Naive B cell (primary cell): ENCODE data around the gene WDR70. TPM values are rescaled to one million over a fixed set of nuclear protein-coding genes. Genes with fewer than 3 reads are reported as not detected.
"Not testable (repeated sequence)": the region's sequence is repeated elsewhere in the genome, so short reads cannot be mapped to it uniquely, and the experiment has no call there.

ENCODE experiments used
- ATAC-seq, 2 donors: fragments of 150-1000 bp; cut with Tn5 transposase; 2 replicates each; pipeline ENCODE4 v1.10.0; 2021; ENCODE audit warnings: low read depth in 2 of 2, mild to moderate bottlenecking in 2 of 2, moderate library complexity in 2 of 2
- DNase-seq: peaks from one replicate; pipeline ENCODE4 v3.0.0; 2022
- H3K27ac Mint-ChIP-seq, 6 donors: one replicate each; pipeline ENCODE4 v1.8.0; 2020 to 2022; ENCODE audit warnings: mild to moderate bottlenecking in 6 of 6, mixed read lengths in 6 of 6, moderate library complexity in 5 of 6, inconsistent platforms in 2 of 6
- H3K27me3 Mint-ChIP-seq, 3 donors: one replicate each; pipeline ENCODE4 v1.8.0; 2021 to 2022; ENCODE audit warnings: mixed read lengths in 3 of 3, mild to moderate bottlenecking in 1 of 3
- H3K36me3 Mint-ChIP-seq, 2 donors: one replicate each; pipeline ENCODE4 v1.8.0; 2020 to 2022; ENCODE audit warnings: mixed read lengths in 2 of 2, inconsistent platforms in 1 of 2, mild to moderate bottlenecking in 1 of 2
- H3K4me1 Mint-ChIP-seq, 3 donors: one replicate each; pipeline ENCODE4 v1.8.0; 2020 to 2022; ENCODE audit warnings: mixed read lengths in 3 of 3, inconsistent platforms in 1 of 3, mild to moderate bottlenecking in 1 of 3, moderate library complexity in 1 of 3
- H3K4me3 Mint-ChIP-seq, 8 donors: one replicate each; pipeline ENCODE4 v1.8.0; 2020 to 2022; ENCODE audit warnings: mild to moderate bottlenecking in 8 of 8, mixed read lengths in 8 of 8, moderate library complexity in 8 of 8, inconsistent platforms in 2 of 8
- H3K9me3 Mint-ChIP-seq, 7 donors: one replicate each; pipeline ENCODE4 v1.8.0; 2020 to 2022; ENCODE audit warnings: mixed read lengths in 7 of 7, mild to moderate bottlenecking in 5 of 7, inconsistent platforms in 2 of 7, moderate library complexity in 1 of 7
- polyA plus RNA-seq, 6 donors: library from polyadenylated mRNA; unstranded; fragments of 300-500 nt; fragmentation: Illumina TruSeq; gene quantifications; one replicate each; pipeline ENCODE4 v1.2.3, GENCODE V29; 2021; ENCODE audit warnings: low read depth in 6 of 6

The WDR70 gene
- polyA plus RNA-seq, 6 donors from 2014 or later, result 19.2 to 29.1 (median 25.3) TPM

DNA sequence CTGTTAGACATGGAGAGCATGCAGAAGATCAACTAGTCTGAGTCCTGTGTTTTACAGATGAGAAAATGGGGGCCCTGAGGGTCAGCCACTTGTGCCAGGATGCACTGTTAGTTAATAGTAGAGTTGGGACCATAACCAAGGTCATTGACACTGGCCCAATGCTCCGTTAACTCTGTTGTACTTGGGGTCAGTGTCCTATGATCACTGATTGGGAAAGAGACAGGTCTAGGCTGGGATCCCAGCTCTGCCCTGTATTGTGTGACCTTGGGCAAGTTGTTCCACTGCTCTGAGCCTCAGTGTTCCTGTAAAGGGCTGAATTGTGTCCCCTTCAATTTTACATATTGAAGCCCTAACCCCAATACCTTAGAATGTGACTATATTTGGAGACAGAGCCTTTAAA lies 390.7 kb downstream of the WDR70 start:
- peaks cover 0 to 23% (median 6%) of the 10 kb centered on the region in 7 donors for H3K9me3 Mint-ChIP-seq
- DNase-seq (no peak), ATAC-seq (no peak)
- peaks cover 0 to 2% of the 10 kb centered on the region in 2 donors for H3K36me3 Mint-ChIP-seq
- peak overlapping the region in 1 of 8 donors; percentile 13 for H3K4me3 Mint-ChIP-seq
- H3K4me1 Mint-ChIP-seq, result no peaks in the 10 kb centered on the region
- peaks cover 0 to 10% (median 7%) of the 10 kb centered on the region in 3 donors for H3K27me3 Mint-ChIP-seq
- H3K27ac Mint-ChIP-seq, result no peak overlapping the region

DNA sequence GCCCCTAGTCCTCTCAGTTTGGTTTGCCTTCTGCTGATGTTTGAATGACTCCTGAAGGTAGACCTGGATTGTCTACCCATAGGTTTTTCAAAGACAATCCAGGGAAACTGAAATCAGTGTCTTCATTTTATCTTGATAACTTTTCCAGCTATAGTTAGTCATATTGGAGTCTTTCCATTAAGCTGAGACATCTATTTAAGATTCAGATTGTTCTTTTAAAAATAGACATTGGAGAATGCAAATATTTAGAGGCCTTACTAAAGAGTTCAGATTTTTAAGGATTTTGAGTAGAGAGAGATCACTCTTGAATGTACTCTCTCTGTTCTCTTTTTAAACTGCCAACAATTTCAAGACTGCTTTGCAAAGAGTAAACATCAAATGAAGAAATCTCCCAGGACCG lies 391.7 kb downstream of the WDR70 start:
- no peak for ATAC-seq

DNA sequence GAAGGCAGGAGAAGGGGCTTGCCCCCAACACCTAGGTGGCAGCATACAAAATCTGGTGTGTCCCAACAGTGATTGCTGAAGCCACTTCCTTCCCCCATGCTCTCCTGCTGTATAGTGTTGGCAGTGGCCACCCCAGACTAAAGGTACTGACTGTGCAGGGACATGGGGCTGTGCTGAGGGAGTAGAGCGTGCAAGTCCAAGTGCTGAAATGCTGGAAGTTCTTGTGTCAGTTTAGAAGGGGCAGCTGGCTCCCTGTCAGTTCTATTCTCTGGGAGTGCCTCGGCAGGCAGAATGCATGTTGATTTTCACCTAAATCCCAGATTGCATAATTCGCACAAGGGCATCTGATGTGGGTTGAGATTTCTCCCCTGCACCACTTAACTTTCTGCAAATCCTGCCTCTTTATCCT lies 392.1 kb downstream of the WDR70 start:
- Mint-ChIP-seq H3K27ac (no peak overlapping the region), H3K4me1 (no peaks in the 10 kb centered on the region), H3K9me3 (peaks cover 4 to 36% (median 13%) of the 10 kb centered on the region in 7 donors), H3K36me3 (peaks cover 0 to 8% of the 10 kb centered on the region in 2 donors), H3K27me3 (peaks cover 0 to 10% (median 7%) of the 10 kb centered on the region in 3 donors), H3K4me3 (no peak overlapping the region)
- ATAC-seq (no peak), DNase-seq (no peak)

More for the DNA sequence above, 391.7 kb downstream of the WDR70 start:
- H3K4me3 Mint-ChIP-seq, result no peak overlapping the region
- H3K27me3 Mint-ChIP-seq, result peaks cover 0 to 10% (median 7%) of the 10 kb centered on the region in 3 donors
- DNase-seq, result no peak
- peaks cover 4 to 32% (median 12%) of the 10 kb centered on the region in 7 donors for H3K9me3 Mint-ChIP-seq
- no peak overlapping the region for H3K27ac Mint-ChIP-seq
- no peaks in the 10 kb centered on the region for H3K4me1 Mint-ChIP-seq
- peaks cover 0 to 8% of the 10 kb centered on the region in 2 donors for H3K36me3 Mint-ChIP-seq

DNA sequence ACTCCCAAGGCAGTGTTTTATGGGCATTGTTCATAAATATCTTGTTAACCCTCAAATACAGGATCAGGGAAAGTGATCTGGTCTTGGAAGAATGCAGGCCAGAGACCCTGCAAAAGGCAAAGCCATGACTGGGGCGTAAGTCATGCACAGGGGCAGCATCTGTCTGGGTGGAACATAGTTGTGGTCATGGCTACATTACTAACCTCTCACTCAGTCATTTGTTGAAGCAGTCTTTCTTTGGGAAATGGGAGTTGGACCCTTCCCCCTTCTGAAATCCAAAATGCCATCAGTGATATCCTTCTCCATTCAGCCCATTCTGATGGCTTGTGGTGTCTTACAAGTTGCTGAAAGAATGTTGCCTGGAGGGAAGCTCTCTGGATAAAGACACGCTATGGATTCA lies 392.6 kb downstream of the WDR70 start:
- DNase-seq (no peak), ATAC-seq (no peak)
- Mint-ChIP-seq H3K4me1 (no peaks in the 10 kb centered on the region), H3K27ac (no peak overlapping the region), H3K27me3 (peaks cover 0 to 10% (median 7%) of the 10 kb centered on the region in 3 donors), H3K9me3 (peaks cover 4 to 37% (median 13%) of the 10 kb centered on the region in 7 donors), H3K36me3 (peaks cover 0 to 8% of the 10 kb centered on the region in 2 donors), H3K4me3 (no peak overlapping the region)

DNA sequence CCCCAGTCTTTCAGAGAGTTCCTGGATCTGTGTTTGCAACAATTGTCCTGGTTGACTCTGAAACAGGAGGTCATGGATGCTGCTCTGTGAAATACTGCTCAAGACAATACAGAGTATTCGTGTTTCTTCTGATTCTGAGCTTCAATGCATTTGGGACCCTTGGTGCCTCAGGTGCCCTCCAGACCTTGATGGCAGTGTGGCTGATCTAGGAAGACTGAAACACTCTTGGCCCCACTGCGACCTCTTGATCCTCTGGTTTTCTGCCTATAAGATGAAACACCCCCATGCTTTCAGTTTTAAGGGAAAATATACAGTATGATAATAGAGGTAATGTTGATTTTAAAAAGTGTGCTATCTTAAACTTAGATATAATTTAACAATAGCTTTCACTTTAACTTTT lies 393.1 kb downstream of the WDR70 start:
- Mint-ChIP-seq H3K4me3 (no peak overlapping the region), H3K27ac (no peak overlapping the region), H3K4me1 (no peaks in the 10 kb centered on the region), H3K9me3 (peaks cover 4 to 37% (median 13%) of the 10 kb centered on the region in 7 donors), H3K27me3 (peaks cover 1 to 10% (median 7%) of the 10 kb centered on the region in 3 donors), H3K36me3 (peaks cover 0 to 8% of the 10 kb centered on the region in 2 donors)
- DNase-seq (no peak), ATAC-seq (no peak)

DNA sequence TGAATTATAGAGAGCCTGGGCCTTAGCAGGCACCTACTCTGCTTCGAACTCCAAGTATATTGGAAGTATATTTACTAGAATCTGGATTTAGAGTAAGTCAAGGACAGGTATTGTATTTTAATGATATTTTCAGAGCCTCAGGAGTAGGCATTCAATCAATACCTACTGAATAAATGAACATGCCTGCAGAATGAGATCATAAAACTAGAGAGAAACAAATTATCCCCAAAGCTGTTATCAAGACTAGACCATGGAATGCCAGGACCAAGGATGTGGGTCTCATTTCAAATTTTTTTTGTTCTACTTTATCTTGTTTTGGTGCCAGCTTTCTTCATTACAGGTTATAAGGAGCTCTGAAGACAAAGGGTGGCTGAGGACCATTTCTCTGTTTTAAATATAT lies 394.7 kb downstream of the WDR70 start:
- no peak for ATAC-seq
- no peak for DNase-seq
- no peaks in the 10 kb centered on the region for H3K4me1 Mint-ChIP-seq
- peaks cover 0 to 8% of the 10 kb centered on the region in 2 donors for H3K36me3 Mint-ChIP-seq
- H3K9me3 Mint-ChIP-seq, result peaks cover 4 to 37% (median 13%) of the 10 kb centered on the region in 7 donors
- peaks cover 5 to 10% (median 7%) of the 10 kb centered on the region in 3 donors for H3K27me3 Mint-ChIP-seq
- no peak overlapping the region for H3K4me3 Mint-ChIP-seq
- H3K27ac Mint-ChIP-seq, result no peak overlapping the region

DNA sequence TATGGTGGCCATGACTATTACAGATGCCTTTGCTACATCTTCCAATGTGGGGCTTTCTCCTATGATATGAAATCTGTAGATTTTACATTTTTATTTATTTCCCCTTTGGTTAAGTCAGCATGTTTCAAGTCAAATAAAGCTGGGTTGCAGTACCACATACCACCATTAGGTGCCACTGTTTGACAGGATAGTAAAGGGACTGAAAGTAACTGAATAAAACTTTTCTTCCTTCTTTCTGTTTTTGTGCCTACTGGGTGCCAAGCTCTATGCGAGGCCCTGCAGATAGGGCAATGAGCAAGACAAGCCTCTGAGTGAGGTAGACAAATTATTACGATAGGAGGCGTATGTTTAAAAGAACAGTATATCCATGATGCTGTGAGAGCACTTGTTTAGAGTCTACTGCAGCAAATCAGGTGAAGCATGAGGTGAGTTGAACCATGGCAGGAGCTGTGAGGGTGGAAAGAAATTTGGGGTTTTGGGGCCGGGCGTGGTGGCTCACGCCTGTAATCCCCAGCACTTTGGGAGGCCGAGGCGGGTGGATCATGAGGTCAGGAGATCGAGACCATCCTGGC lies 395.9 kb downstream of the WDR70 start:
- no peaks in the 10 kb centered on the region for H3K4me1 Mint-ChIP-seq
- no peak for ATAC-seq
- H3K27me3 Mint-ChIP-seq, result peaks cover 3 to 7% (median 5%) of the 10 kb centered on the region in 3 donors
- peak overlapping the region in 1 of 8 donors; percentile 1 for H3K4me3 Mint-ChIP-seq
- H3K9me3 Mint-ChIP-seq, result peaks cover 4 to 37% (median 13%) of the 10 kb centered on the region in 7 donors
- DNase-seq, result peak; percentile 2
- H3K27ac Mint-ChIP-seq, result no peak overlapping the region
- H3K36me3 Mint-ChIP-seq, result peaks cover 0 to 8% of the 10 kb centered on the region in 2 donors

DNA sequence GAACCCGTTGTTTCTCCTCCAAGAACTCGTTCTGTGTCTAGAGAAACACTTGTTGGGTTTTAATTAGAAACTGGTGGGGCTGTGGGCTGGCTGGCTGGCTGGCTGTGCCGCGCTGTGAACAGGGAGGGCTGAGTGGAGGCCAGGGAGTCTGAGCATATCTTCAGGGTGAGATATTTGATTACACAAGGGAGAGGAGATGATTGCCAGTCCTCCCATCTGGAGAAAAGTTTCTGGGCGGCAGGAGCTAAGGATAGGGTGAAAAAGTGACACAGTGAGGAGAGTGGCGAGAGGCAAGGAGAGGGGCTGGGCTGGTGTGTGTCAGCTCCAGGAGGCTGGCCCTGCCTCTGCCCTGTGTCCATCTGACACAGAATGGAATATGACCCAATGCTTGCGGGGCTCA lies 397.7 kb downstream of the WDR70 start:
- ATAC-seq (no peak), DNase-seq (no peak)
- Mint-ChIP-seq H3K4me3 (no peak overlapping the region), H3K36me3 (peaks cover 0 to 8% of the 10 kb centered on the region in 2 donors), H3K9me3 (peaks cover 4 to 35% (median 13%) of the 10 kb centered on the region in 7 donors), H3K4me1 (no peaks in the 10 kb centered on the region), H3K27me3 (peaks cover 0 to 7% (median 5%) of the 10 kb centered on the region in 3 donors), H3K27ac (peak overlapping the region in 2 of 6 donors; percentile 33 to 48)

DNA sequence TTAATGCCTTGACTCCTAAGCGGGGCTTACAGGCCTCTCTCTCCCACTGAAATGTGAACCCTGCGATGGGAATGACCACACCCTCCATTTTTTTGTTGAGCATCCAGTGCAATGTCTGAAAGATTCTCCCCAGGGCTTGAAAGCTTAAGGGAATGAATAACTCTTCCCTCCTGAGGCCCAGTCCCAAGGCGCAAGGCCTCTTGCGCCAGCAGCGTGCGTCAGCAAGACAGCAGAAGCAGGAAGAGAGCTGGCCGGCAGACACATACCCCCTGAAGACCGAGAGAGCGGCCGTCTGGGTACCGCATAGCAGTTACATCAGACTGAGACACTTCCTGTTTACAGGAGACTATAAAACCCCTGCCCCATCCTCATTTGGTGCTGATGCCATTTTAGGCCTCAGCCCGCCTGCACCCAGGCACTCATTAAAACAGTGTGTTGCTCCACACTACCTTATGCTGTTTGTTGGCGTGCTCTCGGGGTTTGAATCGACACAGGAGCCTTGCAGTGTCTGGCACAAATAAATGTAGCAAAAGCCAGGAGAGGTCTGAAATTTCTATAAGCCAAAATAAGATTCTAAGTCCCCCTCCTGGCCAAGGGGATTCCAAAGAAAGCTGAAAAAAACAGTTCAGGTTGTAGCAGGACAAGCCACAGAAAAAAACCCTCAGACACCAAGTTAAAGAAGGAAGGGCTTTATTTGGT lies 398.5 kb downstream of the WDR70 start:
- Mint-ChIP-seq H3K36me3 (peaks cover 0 to 8% of the 10 kb centered on the region in 2 donors), H3K27ac (no peak overlapping the region), H3K27me3 (peaks cover 0 to 7% (median 5%) of the 10 kb centered on the region in 3 donors), H3K4me1 (no peaks in the 10 kb centered on the region), H3K4me3 (no peak overlapping the region), H3K9me3 (peaks cover 4 to 30% (median 13%) of the 10 kb centered on the region in 7 donors)
- ATAC-seq (no peak), DNase-seq (no peak)

DNA sequence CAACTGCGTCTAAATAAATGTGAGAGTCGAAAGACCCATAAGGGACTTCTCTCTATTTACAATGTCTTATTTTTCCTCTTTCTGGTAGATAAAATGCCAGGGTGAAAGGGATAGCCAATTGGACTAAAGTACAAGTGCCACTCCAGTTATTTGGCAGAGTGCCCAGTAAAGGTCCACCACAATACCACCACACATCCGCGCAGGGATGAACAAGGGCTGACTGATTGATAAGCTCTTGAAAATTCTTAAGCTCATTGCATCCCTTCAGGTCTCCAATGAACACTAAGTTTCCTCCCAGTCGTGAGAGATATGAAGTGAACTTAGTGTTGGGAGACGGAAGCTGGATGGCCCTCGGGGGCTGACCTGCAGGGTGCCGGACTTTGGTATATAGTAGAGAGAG lies 402.3 kb downstream of the WDR70 start:
- H3K9me3 Mint-ChIP-seq, result peaks cover 0 to 10% (median 8%) of the 10 kb centered on the region in 7 donors
- H3K27me3 Mint-ChIP-seq, result peaks cover 0 to 16% (median 12%) of the 10 kb centered on the region in 3 donors
- ATAC-seq, result not testable (repeated sequence)

DNA sequence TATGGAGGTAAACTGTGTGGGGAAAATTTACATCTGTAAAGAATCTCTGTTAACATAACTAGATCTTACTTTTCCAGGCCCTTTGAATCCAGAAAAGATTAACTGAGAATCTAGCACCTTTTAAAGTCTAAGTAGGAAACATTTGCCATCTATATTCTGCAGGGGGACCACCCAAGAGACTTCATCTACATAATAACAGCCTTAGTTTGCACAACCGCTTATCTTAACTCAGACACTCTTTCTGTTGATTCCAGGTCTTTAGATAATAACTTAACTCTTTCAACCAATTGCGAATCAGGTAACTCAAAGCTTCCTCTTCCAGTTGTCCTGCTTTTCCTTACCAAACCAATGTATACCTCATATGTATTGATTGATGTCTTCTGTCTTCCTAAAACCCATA lies 407.3 kb downstream of the WDR70 start:
- Mint-ChIP-seq H3K4me1 (no peaks in the 10 kb centered on the region), H3K27me3 (peaks cover 4 to 22% (median 18%) of the 10 kb centered on the region in 3 donors), H3K27ac (no peak overlapping the region), H3K9me3 (peaks cover 7 to 13% (median 8%) of the 10 kb centered on the region in 7 donors), H3K4me3 (no peak overlapping the region), H3K36me3 (peaks cover 0 to 12% of the 10 kb centered on the region in 2 donors)
- DNase-seq (no peak), ATAC-seq (no peak)

More for the DNA sequence above, 402.3 kb downstream of the WDR70 start:
- H3K27ac Mint-ChIP-seq, DNase-seq, H3K4me3 Mint-ChIP-seq, H3K4me1 Mint-ChIP-seq: not testable (repeated sequence)
- peaks cover 0 to 12% of the 10 kb centered on the region in 2 donors for H3K36me3 Mint-ChIP-seq

DNA sequence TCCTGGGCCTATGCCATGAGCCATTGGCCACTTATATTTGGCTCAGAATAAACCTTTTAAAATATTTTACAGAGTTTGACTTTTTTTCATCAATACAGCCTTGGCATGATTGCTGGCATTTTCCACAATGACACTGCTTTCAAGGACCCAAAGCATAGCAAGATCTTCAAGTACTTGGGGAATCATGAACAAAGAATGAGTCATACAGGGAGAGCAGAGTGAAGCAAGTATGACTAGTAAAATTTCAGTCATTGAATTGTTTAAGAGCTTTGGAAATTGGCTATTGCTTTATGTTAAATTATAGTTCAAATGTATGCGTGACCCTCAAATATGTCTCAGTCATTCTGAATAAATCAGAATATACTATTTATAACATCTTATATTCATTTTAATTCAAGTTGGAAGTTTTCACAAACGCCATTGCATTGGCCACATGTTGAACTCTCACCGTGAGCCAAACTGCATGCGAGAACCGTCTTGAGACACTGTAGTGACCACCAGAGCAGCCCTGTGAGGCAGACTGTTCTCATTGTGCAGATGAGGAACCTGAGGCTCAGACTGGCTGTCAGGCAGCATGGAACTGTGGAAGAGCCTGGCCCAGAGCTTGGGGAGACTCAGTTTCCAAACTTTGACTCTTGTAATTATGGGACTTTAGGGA lies 407.9 kb downstream of the WDR70 start:
- peaks cover 8 to 22% (median 18%) of the 10 kb centered on the region in 3 donors for H3K27me3 Mint-ChIP-seq
- no peaks in the 10 kb centered on the region for H3K4me1 Mint-ChIP-seq
- peaks cover 8 to 19% (median 13%) of the 10 kb centered on the region in 7 donors for H3K9me3 Mint-ChIP-seq
- H3K36me3 Mint-ChIP-seq, result peaks cover 0 to 12% of the 10 kb centered on the region in 2 donors
- no peak overlapping the region for H3K4me3 Mint-ChIP-seq
- ATAC-seq (no peak), DNase-seq (no peak)
- H3K27ac Mint-ChIP-seq, result no peak overlapping the region

DNA sequence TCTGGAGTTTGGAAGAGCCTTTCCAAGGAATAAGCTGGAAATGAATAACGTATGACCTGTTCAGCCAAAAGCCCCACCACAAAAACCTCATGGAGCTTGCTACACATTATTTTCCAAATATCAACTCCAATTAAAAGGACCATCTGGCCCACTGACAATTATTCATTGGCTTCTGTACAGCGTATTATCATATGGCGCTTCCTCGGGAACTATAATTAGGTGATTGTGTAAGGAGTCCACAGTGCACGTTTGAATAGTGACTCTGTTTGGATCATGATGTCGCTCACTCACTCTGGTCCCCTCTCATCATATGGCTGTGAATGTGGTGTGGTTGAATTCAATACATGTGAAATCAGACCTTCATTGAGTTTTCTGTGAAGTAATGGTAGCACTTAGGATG lies 408.6 kb downstream of the WDR70 start:
- Mint-ChIP-seq H3K9me3 (peaks cover 8 to 26% (median 13%) of the 10 kb centered on the region in 7 donors), H3K27ac (no peak overlapping the region), H3K36me3 (peaks cover 0 to 12% of the 10 kb centered on the region in 2 donors), H3K27me3 (peaks cover 8 to 22% (median 18%) of the 10 kb centered on the region in 3 donors), H3K4me1 (no peaks in the 10 kb centered on the region), H3K4me3 (no peak overlapping the region)
- ATAC-seq (no peak), DNase-seq (no peak)
